B cell (primary cell): ENCODE measurements around the gene RNF4. TPM values are rescaled to one million over a fixed set of nuclear protein-coding genes. Genes with fewer than 3 reads are reported as not detected.

Experiments
- ATAC-seq: fragments of 200-7000 bp; cut with Tn5 transposase; one replicate; pipeline ENCODE4 v1.10.0; 2021; ENCODE audit warnings: low read depth, mild to moderate bottlenecking, moderate number of reproducible peaks, moderate library complexity
- CTCF ChIA-PET: fragments of 350-600 bp; sonication (Branson Sonifier 250); formaldehyde crosslinking; loops from one replicate; lab custom pipeline; 2021; ENCODE audit warnings: antibody characterized with exemption, inconsistent platforms; lab: Charles Lee
- POLR2A ChIA-PET: fragments of 350-600 bp; sonication (Branson Sonifier 250); formaldehyde crosslinking; loops from one replicate; lab custom pipeline; 2021; ENCODE audit warnings: antibody characterized with exemption; lab: Charles Lee
- DNase-seq: peaks from one replicate; pipeline ENCODE4 v3.0.0; 2013
- H2AFZ ChIP-seq: 2 replicates; pipeline ENCODE4 v1.6.1; 2012; ENCODE audit warnings: mild to moderate bottlenecking, low read depth, low read length; ENCODE audit not compliant: insufficient read depth, poor library complexity, severe bottlenecking
- H3K27ac ChIP-seq, 2 donors: 1 replicate in 1 of 2; 2 replicates in 1 of 2; pipeline ENCODE4 v1.5.1; 2012 to 2013; ENCODE audit warnings: low read length in 2 of 2, mild to moderate bottlenecking in 2 of 2, moderate library complexity in 1 of 2
- H3K27me3 ChIP-seq, 4 experiments: fragments of 200-600 bp in 1 of 4; sonication (generic) in 1 of 4; replicated peaks in 1 of 4; 1 replicate in 2 of 4; 2 replicates in 2 of 4; pipeline versions ENCODE4 v1.6.1 to v1.7.0; 2013 to 2016; ENCODE audit warnings: low read length in 3 of 4, mild to moderate bottlenecking in 2 of 4, mixed read lengths in 1 of 4, moderate library complexity in 1 of 4; ENCODE audit not compliant: insufficient read depth in 4 of 4, control insufficient read depth in 3 of 4; ENCODE audit errors: control extremely low read depth in 1 of 4
- H3K36me3 ChIP-seq, 2 experiments: replicated peaks in 1 of 2; 1 replicate in 1 of 2; 2 replicates in 1 of 2; pipeline versions ENCODE4 v1.6.1 to v1.7.1; 2013; ENCODE audit warnings: low read length in 1 of 2; ENCODE audit not compliant: insufficient read depth in 2 of 2, control insufficient read depth in 1 of 2; ENCODE audit errors: control extremely low read depth in 1 of 2, extremely low read depth in 1 of 2
- H3K4me1 ChIP-seq, 2 donors: fragments of 200-600 bp in 1 of 2; sonication (generic) in 1 of 2; 1 replicate in 1 of 2; 2 replicates in 1 of 2; pipeline versions ENCODE4 v1.5.1 to v1.6.1; 2013 to 2017; ENCODE audit warnings: low read length in 2 of 2; ENCODE audit not compliant: control insufficient read depth in 2 of 2, insufficient read depth in 2 of 2
- H3K4me2 ChIP-seq: replicated peaks from 2 replicates; pipeline ENCODE3; 2012; ENCODE audit warnings: mild to moderate bottlenecking, low read depth, low read length; ENCODE audit not compliant: poor library complexity, severe bottlenecking
- H3K4me3 ChIP-seq, 5 experiments: fragments of 200-600 bp in 1 of 5; sonication (generic) in 1 of 5; 1 replicate in 3 of 5; 2 replicates in 2 of 5; pipeline versions ENCODE4 v1.5.1 to v1.7.0; 2011 to 2016; ENCODE audit warnings: low read length in 4 of 5, mild to moderate bottlenecking in 4 of 5, low read depth in 2 of 5, control low read depth in 1 of 5, moderate library complexity in 1 of 5; ENCODE audit not compliant: insufficient read depth in 1 of 5; ENCODE audit errors: control extremely low read depth in 1 of 5, extremely low read depth in 1 of 5
- H3K79me2 ChIP-seq: fragments of 200-600 bp; sonication (generic); one replicate; pipeline ENCODE4 v1.6.0; 2016; ENCODE audit warnings: low read length; ENCODE audit not compliant: control insufficient read depth, insufficient read depth
- H3K9ac ChIP-seq: fragments of 200-600 bp; sonication (generic); 2 replicates; pipeline ENCODE4 v1.6.1; 2017; ENCODE audit warnings: mild to moderate bottlenecking, low read length, moderate library complexity
- H3K9me3 ChIP-seq, 3 donors: one replicate each; pipeline versions ENCODE4 v1.6.1 to v1.7.1; 2013; ENCODE audit warnings: low read length in 2 of 3; ENCODE audit not compliant: control insufficient read depth in 2 of 3, insufficient read depth in 1 of 3; ENCODE audit errors: control extremely low read depth in 1 of 3
- H4K20me1 ChIP-seq: 2 replicates; pipeline ENCODE4 v1.6.0; 2012; ENCODE audit warnings: mild to moderate bottlenecking, low read length; ENCODE audit not compliant: insufficient read depth, control insufficient read depth, poor library complexity, severe bottlenecking
- H3K27ac Mint-ChIP-seq: one replicate; pipeline ENCODE4 v1.8.0; 2021; ENCODE audit warnings: mixed read lengths
- H3K27me3 Mint-ChIP-seq: one replicate; pipeline ENCODE4 v1.8.0; 2021; ENCODE audit warnings: mixed read lengths
- H3K4me1 Mint-ChIP-seq: one replicate; pipeline ENCODE4 v1.8.0; 2021; ENCODE audit warnings: mixed read lengths
- H3K4me3 Mint-ChIP-seq: one replicate; pipeline ENCODE4 v1.8.0; 2021; ENCODE audit warnings: mixed read lengths
- H3K9me3 Mint-ChIP-seq: one replicate; pipeline ENCODE4 v1.8.0; 2022; ENCODE audit warnings: mixed read lengths; ENCODE audit not compliant: insufficient read depth
- EZH2 ChIP-seq: IDR thresholded peaks from 2 replicates; pipeline ENCODE4 v1.6.1; 2012; ENCODE audit warnings: borderline replicate concordance, low read depth, mild to moderate bottlenecking, moderate library complexity, low read length; ENCODE audit not compliant: insufficient read depth, poor library complexity, severe bottlenecking
- WGBS: methylation state at CpG from one replicate; pipeline ENCODE4 v1.1.5; 2013; ENCODE audit warnings: missing lambda C conversion rate; ENCODE audit not compliant: insufficient coverage; 5-methylcytosine and 5-hydroxymethylcytosine counted together
- intact Hi-C: fragments of 100-400 bp; cut with micrococcal nuclease; formaldehyde crosslinking; loops from one replicate; pipeline ENCODE4 v1.10.0; 2022
- polyA plus RNA-seq: library from polyadenylated mRNA; depleted of rRNA; stranded (reverse); fragments of >200 nt; gene quantifications from 2 replicates; pipeline ENCODE4 v1.2.3, GENCODE V29; 2012
- total RNA-seq, 2 donors: library from RNA; stranded (reverse); fragments of 120-200 nt in 1 of 2; gene quantifications; 1 replicate in 1 of 2; 2 replicates in 1 of 2; pipeline versions ENCODE4 v1.2.3 to v1.2.4, GENCODE V29; 2013 to 2022
- TF ChIP-seq, protein P1 (sequence below): fragments of 200-600 bp; IDR thresholded peaks from one replicate; pipeline ENCODE4 v1.8.0; 2022; ENCODE audit warnings: antibody characterized with exemption, mild to moderate bottlenecking

Gene RNF4
- total and polyA plus RNA-seq, 2 donors (not counting 1 experiment from before 2014, with no cell fraction given), result 61.8 to 95.2 TPM

DNA sequence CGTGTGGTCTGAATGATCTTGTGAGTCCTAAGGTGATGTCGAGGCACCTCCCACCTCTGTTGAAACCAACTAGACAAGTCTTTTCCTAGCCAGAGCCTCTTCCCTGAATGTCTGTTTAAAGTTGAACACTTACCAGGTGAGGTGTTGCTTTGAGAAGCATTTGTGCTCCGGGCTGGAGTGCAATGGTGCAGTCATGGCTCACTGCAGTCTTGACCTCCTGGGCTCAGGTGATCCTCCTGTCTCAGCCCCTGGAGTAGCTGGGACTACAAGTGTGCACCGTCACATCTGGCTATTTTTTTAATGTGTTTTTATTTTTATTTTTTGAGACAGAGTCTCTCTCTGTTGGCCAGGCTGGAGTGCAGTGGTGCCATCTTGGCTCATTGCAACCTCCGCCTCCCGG lies 18.1 kb downstream of the RNF4 start:
- no peaks in the 10 kb centered on the region for H3K9me3 ChIP-seq
- Mint-ChIP-seq H3K9me3 (no peaks in the 10 kb centered on the region), H3K27me3 (no peaks in the 10 kb centered on the region), H3K27ac (peak overlapping the region; percentile 85), H3K4me1 (peaks cover 75% of the 10 kb centered on the region), H3K4me3 (peak overlapping the region; percentile 72)
- H3K4me2 ChIP-seq, result peak overlapping the region; percentile 74
- peaks cover 0 to 30% of the 10 kb centered on the region in 2 experiments for H3K36me3 ChIP-seq
- ChIA-PET CTCF (interaction anchor here (1.0 to 5.3 kb wide), 5 partner anchors 9 to 267 kb away, joined by 3 to 29 read pairs (median 3); partner anchors contain the start of gene RNF4), POLR2A (no interaction called here)
- H3K4me1 ChIP-seq, result peaks cover 60 to 73% of the 10 kb centered on the region in 2 donors
- 92% methylated on average over 4 of the region's 6 CpGs for WGBS
- no peaks in the 10 kb centered on the region for H3K27me3 ChIP-seq
- peak overlapping the region in 2 of 5 experiments; percentile 3 to 37 for H3K4me3 ChIP-seq
- H3K79me2 ChIP-seq, result peaks cover 96% of the 10 kb centered on the region
- H3K9ac ChIP-seq, result peak overlapping the region; percentile 36
- H3K27ac ChIP-seq, result peak overlapping the region; percentile 76 to 89
- no peak for DNase-seq
- H2AFZ ChIP-seq, result no peak overlapping the region
- intact Hi-C loops, result loop anchor here (10.0 kb wide), 2 partner anchors 358 to 448 kb away; partner anchors contain the start of gene ADD1
- TF ChIP-seq, protein P1, sequence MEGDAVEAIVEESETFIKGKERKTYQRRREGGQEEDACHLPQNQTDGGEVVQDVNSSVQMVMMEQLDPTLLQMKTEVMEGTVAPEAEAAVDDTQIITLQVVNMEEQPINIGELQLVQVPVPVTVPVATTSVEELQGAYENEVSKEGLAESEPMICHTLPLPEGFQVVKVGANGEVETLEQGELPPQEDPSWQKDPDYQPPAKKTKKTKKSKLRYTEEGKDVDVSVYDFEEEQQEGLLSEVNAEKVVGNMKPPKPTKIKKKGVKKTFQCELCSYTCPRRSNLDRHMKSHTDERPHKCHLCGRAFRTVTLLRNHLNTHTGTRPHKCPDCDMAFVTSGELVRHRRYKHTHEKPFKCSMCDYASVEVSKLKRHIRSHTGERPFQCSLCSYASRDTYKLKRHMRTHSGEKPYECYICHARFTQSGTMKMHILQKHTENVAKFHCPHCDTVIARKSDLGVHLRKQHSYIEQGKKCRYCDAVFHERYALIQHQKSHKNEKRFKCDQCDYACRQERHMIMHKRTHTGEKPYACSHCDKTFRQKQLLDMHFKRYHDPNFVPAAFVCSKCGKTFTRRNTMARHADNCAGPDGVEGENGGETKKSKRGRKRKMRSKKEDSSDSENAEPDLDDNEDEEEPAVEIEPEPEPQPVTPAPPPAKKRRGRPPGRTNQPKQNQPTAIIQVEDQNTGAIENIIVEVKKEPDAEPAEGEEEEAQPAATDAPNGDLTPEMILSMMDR, result no peak
- TF ChIP-seq EZH2, result no peak
- no peak for ATAC-seq
- peaks cover 97% of the 10 kb centered on the region for H4K20me1 ChIP-seq

DNA sequence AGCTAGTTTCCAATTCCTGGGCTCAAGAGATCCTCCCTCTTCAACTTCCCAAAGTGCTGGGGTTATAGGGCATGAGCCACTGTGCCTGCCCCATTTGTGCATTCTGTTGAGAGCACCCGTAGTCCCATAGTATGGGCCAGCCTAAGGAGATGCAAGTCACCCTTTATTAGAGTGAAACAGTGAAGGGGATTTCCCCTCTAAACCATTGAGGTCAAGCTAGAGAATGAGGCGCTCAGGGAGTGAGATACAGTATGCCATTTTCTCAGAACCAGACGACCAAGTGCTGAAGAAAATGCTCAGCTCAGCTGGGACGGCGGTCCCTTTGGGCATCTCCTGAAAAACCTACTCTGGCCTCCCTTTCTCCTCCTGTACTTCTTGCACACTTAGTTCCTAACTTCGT lies 18.7 kb downstream of the RNF4 start:
- H3K4me1 ChIP-seq, result peaks cover 53 to 66% of the 10 kb centered on the region in 2 donors
- no peaks in the 10 kb centered on the region for H3K9me3 ChIP-seq
- H3K4me1 Mint-ChIP-seq, result peaks cover 69% of the 10 kb centered on the region
- H3K27ac ChIP-seq, result peak overlapping the region in 1 of 2 donors; percentile 89
- WGBS, result 52% methylated on average over 3 of the region's 6 CpGs
- peak overlapping the region; percentile 52 for H3K4me2 ChIP-seq
- DNase-seq (peak; percentile 40), ATAC-seq (peak; percentile 26)
- CTCF ChIA-PET, result interaction anchor here (1.0 to 5.3 kb wide), 3 partner anchors 9 to 268 kb away, joined by 3 to 26 read pairs (median 3); partner anchors contain the start of gene RNF4
- peaks cover 0 to 36% of the 10 kb centered on the region in 2 experiments for H3K36me3 ChIP-seq
- no peaks in the 10 kb centered on the region for H3K27me3 Mint-ChIP-seq
- H3K27ac Mint-ChIP-seq, result peak overlapping the region; percentile 85
- no peak overlapping the region for H2AFZ ChIP-seq
- peaks cover 97% of the 10 kb centered on the region for H4K20me1 ChIP-seq
- H3K4me3 Mint-ChIP-seq, result peak overlapping the region; percentile 63
- no peak overlapping the region for H3K9ac ChIP-seq
- POLR2A ChIA-PET, result no interaction called here
- H3K4me3 ChIP-seq, result peak overlapping the region in 1 of 5 experiments; percentile 7
- H3K79me2 ChIP-seq, result peaks cover 96% of the 10 kb centered on the region
- no peak for TF ChIP-seq EZH2
- TF ChIP-seq, protein P1, result no peak
- intact Hi-C loops, result loop anchor here (10.0 kb wide), 2 partner anchors 357 to 447 kb away; partner anchors contain the start of gene ADD1
- H3K27me3 ChIP-seq, result no peaks in the 10 kb centered on the region
- H3K9me3 Mint-ChIP-seq, result no peaks in the 10 kb centered on the region
